GM12891 (cell line): ENCODE measurements around the gene NFE2L2.

Source experiments
- POLR2A ChIP-seq: IDR thresholded peaks from 2 replicates; pipeline ENCODE4 v1.6.1; 2011; ENCODE audit warnings: low read depth, low read length, control low read depth
- POLR2AphosphoS5 ChIP-seq: IDR thresholded peaks from 2 replicates; pipeline ENCODE4 v1.6.1; 2011; ENCODE audit warnings: low read depth, low read length, control low read depth
- POU2F2 ChIP-seq: IDR thresholded peaks from 2 replicates; pipeline ENCODE4 v1.6.1; 2011; ENCODE audit warnings: low read depth, mild to moderate bottlenecking, control low read depth, low read length, moderate library complexity
- TAF1 ChIP-seq: IDR thresholded peaks from 2 replicates; pipeline ENCODE4 v1.6.1; 2011; ENCODE audit warnings: low read depth, low read length, control low read depth

DNA sequence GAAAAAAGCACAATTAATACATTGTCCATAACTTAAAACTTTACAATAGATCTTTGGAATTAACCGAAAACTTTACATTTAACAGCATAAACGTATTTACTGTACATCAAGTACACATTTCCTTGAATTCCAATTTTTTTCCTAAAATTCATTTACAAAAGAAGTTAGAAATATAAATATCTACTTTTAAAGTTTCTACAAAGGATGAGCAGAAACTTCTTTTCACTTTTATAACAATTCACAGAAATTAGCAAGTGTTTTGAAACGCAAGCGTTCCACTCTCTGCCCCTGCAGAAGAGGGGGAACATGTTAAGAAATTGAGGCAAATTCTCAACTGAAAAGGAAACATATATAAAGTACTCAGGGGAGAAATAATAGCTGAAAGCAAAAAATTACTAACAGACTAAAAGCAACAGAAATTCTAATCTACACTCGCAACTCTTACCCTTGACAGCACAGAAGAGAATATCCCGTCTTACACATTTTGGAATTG lies 1.5 kb downstream of the NFE2L2 start:
- TF ChIP-seq POLR2A (no peak), TAF1 (no peak), POLR2AphosphoS5 (no peak), POU2F2 (no peak)
